Activated CD4-positive, alpha-beta T cell treated with anti-CD3 and anti-CD28 coated beads for 1 hour (primary cell): Measurements from ENCODE around the gene DLX1.
"Not testable (repeated sequence)": the region's sequence is repeated elsewhere in the genome, so short reads cannot be mapped to it uniquely, and the experiment has no call there.

Experiments used
- DNase-seq: peaks from one replicate; pipeline ENCODE4 v3.0.0-alpha.2; 2020

DLX1 gene

DNA sequence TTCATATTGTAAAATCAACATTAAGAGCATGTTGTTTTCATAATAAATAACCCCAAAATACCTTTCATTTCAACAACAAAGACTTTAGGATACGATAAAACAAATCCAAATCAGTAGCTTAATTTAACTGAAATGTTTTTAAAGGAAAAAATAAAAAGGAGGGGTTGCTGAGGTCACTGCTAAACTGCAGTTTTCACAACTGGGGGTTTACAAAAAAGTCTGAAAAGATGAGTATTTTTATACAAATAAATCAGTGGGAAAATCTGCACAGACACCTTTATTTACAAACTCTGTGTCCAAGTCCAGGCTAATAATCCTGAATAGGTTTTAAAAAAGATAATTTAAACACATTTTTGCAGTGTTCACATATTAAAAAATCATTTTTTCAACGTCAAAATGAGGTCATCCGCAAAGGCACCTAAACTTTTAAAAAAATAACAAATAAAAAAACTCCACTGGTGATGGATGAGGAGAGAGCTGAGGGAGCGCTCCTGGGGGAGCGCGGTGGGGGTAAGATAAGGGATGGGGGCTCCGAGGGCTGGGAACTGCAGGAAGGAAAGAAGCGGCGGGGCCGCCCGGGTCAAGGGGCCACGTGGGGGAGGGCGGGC, 14.3 kb downstream of the DLX1 start:
- no peak for DNase-seq

DNA sequence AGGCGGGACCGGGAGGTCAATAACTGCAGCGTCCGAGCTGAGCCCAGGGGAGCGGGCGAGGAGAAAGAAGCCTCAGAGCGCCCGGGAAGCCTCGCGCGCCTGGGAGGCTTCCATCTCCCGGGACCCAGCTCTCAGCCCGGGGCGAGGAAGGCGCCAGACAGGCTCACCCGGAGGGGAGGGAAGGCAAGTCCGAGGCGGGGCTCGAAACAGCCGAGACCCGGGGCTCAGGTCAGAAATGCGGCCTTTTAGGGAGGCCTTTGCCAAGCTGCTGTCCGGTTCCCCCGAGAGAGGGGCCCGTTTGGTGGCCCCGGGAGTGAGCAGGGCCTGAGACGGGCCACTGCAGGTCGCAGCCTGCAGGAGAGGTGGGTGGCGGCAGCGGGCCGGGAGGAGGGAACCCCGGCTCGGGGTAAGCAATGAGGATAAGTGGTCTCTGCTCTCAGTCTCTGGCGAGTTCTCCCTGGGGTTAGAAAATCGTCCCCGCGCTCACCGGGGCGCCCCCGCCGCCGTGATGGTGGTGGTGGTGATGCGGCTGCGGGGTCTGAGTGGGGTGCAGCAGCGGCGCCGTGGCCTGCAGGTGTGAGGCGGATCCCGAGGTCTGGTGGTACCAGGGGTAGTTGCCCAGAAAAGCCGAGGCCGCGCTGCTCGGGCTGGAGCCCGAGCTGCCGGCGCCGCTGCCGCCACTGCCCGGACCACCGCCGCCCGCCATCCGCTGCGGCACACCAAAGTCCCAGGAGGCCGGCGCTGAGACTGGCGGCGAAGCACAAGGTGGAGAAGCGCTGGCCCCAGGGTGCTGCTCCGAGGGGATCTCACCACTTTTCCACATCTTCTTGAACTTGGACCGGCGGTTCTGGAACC, 15.0 kb downstream of the DLX1 start:
- no peak for DNase-seq

- DNase-seq, result no peak
These were observed 15.9 kb downstream of the DLX1 start for GRCh38 chr2:172100935-172101820.

DNA sequence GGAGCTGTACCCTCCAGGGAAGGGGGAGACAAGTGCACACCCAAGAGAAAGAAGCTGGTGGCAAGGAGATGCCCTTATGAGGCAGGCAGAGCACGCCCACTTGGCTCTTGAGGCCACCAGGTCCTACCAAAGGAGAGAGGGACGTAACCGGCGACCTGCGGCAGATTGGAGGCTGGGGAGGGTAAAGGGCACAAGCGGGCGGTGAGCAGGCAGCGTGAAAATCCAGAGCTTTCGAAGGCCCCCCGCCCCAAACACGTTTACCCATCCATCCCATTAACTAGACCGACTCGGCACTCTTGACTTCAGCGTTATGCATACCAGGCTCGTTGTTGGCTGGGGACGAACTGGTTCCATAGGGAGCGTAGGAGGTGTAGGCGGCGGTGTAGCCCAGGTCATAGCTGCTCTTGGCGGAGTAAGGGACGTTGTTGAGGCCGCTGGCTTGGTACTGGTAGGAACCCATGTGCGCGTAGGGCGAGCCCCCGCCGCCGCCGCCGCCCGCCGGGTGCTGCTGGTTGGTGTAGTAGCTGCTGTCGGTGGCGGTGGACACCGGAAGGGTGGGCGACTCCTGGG, 16.6 kb downstream of the DLX1 start:
- no peak for DNase-seq

- DNase-seq, result no peak
These were observed 17.4 kb downstream of the DLX1 start, which contains the start of gene DLX2 for GRCh38 chr2:172102391-172103359. Gene DLX2, minus strand, starts transcription at chr2:172102900. Its CDS starts 362 bp downstream, at chr2:172102538.

DNA sequence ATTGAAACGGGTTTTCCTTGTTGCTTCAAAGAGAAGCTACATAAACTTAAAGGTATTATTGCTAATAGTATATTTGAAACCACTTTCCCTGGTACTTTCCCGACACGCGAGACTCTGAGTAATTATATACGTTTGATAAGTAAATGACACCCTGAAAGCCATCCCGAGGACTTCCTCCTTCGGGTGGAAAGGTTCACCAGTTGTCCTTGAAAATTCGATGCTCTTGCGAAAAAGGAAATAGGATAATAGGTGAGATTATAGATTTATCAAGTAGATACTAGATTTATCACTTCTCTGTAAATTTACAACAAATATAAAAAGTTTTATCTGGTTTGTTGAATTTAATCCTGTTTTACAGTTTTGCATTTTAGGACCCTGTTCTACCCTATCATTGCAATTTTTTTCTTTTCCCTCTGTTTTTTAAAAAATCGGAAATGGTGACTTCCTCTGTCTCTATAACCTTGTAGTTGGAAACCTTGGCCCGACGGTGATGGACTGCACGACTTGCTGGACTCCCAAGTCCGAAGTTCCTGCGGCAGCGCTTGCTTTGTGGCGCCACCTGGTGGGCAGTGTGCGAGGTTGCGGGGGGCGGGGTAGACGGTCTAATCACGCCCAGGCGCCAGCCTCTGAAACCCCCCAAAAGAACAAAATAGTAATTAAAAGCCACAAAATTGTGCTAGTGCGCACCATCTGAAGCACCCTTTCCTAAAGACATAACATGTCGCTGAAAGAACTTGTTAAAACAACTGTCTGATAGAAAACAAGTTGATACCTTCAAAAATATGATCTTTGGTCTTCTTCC, 18.4 kb downstream of the DLX1 start:
- no peak for DNase-seq

DNA sequence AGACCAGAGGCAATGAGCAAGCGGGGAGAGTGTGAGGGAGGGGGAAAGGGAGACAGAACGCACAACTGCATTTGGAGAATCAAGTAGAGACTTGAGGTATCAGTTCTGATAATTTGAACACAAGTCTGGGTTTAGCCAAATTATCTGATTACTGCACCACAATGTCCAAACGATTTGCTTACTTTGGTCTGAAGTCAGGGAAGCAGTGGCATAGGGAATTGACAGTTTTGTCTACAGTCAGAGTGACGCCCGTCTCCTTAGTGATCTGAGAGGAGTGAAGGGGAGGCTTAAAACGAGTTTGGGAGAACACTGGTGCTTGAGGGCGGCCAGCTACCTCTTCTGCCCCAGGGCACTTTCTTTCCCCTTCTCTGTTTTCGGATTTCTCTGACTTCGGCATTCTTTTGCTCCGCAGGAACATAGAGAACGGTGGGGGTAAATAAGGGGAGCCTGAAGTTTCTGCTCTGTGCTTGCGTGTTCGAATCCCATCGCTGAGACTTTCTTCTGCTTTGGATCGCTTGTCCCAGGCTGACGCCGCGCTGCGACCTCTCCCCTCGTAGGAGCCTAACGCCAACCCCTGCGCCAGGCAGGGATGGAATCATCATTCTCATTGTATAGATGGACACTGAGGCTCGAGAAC, 20.3 kb downstream of the DLX1 start:
- DNase-seq, result no peak

DNA sequence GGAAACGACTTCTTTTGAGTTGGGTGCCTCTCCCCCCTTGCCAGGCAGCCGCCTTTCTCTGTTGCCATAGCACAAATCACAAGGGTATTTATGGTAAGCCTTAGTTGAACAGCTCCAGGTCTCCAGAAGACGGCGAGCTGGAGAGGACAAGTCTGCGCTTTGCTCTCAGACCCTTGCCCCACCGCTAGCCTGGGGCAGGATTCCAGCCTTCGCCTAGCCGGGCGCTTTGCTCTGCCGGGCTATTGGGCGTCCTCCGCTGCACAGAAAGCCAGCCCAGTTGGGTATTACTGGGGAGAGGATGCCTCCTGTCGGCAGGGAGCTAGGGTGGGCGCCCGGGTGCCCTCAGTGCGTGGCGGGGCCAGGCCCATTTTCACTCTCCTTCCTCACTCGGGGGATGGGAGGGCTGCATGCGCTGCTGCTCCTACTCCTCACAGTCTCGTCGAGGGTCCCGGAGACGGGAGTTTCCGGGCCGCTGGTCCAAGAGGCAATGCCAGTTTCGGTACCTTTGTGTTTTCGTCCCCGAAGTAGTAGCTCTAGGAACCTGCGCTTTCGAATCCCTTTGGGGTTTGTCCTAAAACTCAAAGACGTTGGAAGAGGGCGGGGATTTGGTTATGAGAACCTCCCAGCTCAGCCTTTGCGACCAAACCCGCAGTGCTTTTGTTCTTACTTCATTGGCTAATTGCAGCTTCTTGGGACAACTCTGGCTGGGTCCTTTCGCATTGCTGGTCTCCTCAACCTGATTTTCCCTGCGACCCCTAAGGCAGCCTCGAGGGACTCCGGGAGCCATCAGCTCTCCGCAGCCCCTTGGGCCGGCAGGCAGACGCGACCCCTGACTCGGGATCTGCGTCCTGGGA, 21.0 kb downstream of the DLX1 start:
- DNase-seq, result no peak

DNA sequence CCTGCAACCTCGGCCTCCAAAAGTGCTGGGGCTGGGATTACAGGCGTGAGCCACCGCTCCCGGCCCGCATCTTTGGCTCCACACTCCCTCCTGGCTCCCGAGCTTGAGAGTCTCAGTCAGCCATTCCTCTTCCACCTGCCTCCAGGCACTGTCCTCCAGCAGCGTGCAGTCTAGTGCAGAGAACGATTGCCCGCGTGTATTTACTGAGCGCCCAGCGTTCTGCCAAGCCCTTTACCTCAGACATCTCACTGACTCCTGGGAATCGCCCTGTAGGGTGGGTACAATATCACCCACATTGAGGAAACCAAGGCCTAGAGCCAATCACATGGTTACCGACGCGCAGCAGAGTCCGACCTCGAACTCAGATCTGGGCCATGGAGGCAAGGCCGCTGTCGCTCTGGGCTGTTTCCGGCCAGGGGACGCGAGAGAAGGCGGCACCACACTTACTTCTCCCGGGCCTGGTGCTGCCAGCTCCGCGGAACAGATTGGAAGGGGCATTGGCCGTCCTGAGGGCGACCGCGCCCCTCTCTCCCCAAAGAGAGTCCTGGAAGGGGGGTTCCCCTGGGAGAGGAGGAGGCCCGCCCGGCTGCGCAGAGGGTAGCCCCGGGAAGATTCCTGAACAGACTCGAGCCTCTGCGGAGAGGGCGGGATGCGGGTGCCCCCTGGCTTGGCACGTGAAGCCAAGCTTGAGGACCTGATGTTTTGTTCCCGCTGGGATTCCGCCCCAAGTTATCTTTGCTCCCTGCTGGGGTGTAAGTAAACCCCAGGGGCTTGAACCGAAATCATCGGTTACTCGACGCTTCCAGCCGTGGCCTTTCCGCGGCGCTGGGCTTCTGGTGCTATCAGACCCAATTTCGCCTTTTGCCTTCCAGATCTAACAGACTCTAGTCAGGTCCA, 22.6 kb downstream of the DLX1 start:
- DNase-seq, result no peak

- DNase-seq, result no peak
These were observed 23.3 kb downstream of the DLX1 start for GRCh38 chr2:172108587-172108930.

GRCh38 chr2:172109256-172109987, 24.1 kb downstream of the DLX1 start:
- DNase-seq, result no peak

- DNase-seq, result no peak
These were observed 24.9 kb downstream of the DLX1 start for GRCh38 chr2:172109988-172110811.

- no peak for DNase-seq
These were observed 28.3 kb downstream of the DLX1 start for GRCh38 chr2:172113617-172114016.

GRCh38 chr2:172114176-172114575, 28.9 kb downstream of the DLX1 start:
- not testable (repeated sequence) for DNase-seq

GRCh38 chr2:172114579-172114978, 29.3 kb downstream of the DLX1 start:
- no peak for DNase-seq

- no peak for DNase-seq
These were observed 30.8 kb downstream of the DLX1 start for GRCh38 chr2:172116107-172116506.

DNA sequence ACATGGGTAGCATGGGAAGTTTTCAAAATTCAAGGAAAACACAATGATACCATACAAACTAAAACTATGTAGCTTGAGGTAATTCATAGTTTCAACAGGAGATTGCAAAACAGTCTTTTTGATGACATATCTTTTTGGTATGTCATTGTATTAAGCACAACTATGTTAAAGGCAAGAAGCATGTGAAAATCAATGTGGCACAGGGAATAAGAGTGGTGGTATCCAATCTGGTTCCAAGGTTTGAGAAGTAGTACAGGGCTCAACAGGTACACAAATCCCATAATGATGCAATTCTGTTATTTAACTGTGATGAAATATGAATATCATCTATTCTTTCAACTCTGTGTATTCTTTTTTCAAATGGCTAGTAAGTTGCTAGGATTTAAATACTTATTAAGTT, 33.8 kb downstream of the DLX1 start:
- DNase-seq, result no peak
